Glomerular visceral epithelial cell (primary cell): ENCODE data around the gene FMNL3.
"Not testable (repeated sequence)": the region's sequence is repeated elsewhere in the genome, so short reads cannot be mapped to it uniquely, and the experiment has no call there.

Experiments used
- DNase-seq: peaks from one replicate; pipeline ENCODE4 v3.0.0-alpha.2; 2016; ENCODE audit errors: extremely low spot score

The FMNL3 gene

DNA sequence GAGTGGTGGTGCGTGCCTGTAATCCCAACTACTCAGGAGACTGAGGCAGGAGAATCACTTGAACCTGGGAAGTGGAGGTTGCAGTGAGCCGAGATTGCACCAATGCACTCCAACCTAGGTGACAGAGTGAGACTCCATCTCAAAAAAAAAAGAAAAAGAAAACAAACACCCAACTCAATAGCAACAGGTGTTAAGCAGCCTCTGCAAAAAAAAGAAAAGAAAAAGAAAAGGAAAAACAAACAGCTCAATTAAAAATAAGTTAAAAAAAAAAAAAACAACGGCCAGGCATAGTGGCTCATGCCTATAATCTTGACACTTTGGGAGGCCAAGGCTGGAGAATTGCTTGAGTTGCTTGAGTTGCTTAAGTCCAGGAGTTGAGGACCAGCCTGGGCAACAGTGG, 10.6 kb upstream of the FMNL3 start:
- not testable (repeated sequence) for DNase-seq

GRCh38 chr12:49716553-49716952, 9.3 kb upstream of the FMNL3 start:
- DNase-seq = no peak

DNA sequence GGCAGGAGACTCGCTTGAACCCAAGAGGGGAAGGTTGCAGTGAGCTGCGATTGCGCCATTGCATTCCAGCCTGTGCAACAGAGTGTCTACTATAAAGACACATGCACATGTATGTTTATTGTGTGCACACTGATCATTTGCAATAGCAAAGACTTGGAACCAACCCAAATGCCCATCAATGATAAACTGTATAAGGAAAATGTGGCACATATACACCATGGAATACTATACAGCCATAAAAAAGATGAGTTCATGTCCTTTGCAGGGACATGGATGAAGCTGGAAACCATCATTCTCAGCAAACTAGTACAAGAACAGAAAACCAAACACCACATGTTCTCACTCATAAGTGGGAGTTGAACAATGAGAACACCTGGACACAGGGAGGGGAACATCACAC, 6.7 kb upstream of the FMNL3 start:
- DNase-seq = not testable (repeated sequence)

- DNase-seq = no peak
These were observed 1.6 kb upstream of the FMNL3 start for GRCh38 chr12:49708851-49709250.

GRCh38 chr12:49707812-49708147, 575 bp upstream of the FMNL3 start:
- DNase-seq = no peak

- peak; percentile 43 for DNase-seq
These were observed 666 bp downstream of the FMNL3 start for GRCh38 chr12:49706351-49707127.

DNA sequence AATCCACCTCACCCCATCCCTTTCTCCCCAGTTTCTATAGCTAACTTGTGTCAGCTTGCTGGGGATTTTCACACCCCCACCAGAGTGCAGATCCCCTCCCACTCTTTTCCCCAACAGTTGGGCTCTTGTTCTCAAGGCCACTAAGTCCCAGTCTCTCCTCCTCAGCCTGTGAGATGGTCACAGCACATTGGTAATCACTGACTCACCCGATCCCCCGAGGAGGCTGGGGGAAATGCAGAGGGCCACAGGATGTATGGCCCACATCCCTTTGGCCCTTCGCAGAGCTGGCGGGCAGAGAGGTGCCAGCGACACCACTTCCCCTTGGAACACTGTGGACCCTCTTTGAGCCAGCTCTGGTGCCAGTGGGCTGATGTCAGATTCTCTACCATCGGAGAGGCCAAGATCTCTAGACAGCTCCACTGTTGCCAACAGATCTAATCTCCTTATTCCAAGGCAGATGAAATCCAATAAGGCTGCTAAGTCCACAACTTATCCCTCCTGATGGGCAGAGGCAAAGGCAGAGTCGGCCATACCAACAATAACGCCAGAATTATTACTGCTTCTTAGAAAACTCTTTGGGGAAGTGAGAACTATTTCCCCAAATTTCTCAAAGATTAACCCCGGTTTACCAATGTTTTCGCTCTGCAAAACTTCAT, 1.6 kb downstream of the FMNL3 start:
- peak; percentile 79 for DNase-seq

- DNase-seq = peak; percentile 78
These were observed 3.5 kb downstream of the FMNL3 start for GRCh38 chr12:49703647-49704137.

- no peak for DNase-seq
These were observed 4.5 kb downstream of the FMNL3 start for GRCh38 chr12:49702676-49703215.

- DNase-seq = no peak
These were observed 5.2 kb downstream of the FMNL3 start for GRCh38 chr12:49702009-49702408.

GRCh38 chr12:49698619-49699545, 8.3 kb downstream of the FMNL3 start:
- peak; percentile 82 for DNase-seq

- no peak for DNase-seq
These were observed 9.4 kb downstream of the FMNL3 start for GRCh38 chr12:49697808-49698207.

DNA sequence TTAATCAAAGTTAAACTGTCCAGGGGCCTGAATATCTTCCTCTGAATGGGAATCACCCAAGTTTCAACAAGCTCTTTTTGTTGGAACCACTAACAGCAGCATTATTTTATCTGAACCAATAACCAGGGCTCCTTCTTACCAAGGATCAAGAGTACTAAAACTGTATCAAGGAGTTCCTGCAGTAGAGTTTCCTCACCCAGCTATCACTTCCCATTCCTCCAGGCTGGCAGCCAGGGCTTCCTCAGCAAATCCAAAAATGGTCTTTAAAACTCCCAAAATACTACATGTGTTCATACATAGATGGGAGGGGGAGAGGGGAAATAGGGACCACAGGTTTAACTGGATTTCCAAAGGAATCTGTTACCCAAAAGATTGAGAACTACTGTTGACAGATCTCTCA, 10.5 kb downstream of the FMNL3 start:
- DNase-seq = no peak

DNA sequence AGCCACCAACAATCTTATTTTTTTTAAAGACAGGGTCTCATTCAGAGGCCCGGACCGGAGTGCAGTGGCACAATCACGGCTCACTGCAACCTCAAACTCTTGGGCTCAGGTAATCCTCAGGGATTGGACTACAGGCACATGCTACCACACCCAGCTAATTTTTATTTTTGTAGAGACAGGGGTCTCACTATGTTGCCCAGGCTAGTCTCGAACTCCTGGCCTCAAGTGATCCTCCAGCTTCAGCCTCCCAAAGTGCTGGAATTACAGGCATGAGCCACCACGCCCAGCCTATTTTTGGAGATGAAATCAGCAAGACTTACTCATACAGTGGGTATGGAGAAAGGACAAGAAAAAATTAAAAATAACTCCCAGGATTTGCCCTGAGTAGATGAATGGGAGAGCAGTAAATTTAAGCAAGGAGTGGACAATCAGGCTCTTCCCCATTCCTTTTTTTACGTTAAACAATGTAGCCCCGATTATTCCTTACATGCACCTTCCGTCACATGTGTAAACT, 13.2 kb downstream of the FMNL3 start:
- no peak for DNase-seq

DNA sequence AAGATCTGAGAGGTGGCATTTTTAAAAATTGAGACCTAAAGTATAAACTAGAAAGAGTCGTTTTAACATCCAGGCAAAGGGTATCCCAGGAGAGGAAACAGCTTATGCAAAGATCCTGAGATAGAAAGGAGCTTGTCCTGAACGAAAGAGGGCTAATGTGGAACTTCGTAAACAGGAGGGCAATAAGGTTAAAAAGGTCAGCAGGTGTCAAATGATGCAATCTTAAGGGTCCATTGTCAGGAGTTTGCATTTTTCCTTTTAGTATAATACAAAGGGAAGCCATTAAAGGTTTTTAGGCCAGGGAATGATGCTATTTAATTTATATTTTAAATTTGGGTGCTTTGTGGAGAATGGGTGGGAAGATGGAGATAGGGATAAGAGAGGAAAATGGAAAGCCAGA, 14.4 kb downstream of the FMNL3 start:
- no peak for DNase-seq

- no peak for DNase-seq
These were observed 17.4 kb downstream of the FMNL3 start for GRCh38 chr12:49689785-49690184.

DNA sequence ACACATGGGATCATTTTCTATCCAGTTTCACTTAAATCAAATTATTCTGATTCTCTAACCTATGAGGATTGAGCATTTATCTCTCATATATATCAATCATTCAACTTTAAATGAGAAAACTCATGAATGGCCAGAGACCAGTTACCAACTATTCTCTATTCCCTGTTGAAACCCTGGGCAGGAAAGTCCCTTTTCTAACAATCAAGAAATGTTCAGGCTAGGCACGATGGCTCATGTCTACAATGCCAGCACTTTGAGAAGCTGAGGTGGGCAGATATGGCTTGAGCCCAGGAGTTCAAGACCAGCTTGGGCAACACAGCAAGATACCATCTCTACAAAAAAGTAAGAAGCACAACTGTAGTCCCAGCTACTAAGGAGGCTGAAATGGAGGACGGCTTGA, 18.0 kb downstream of the FMNL3 start:
- DNase-seq = no peak

DNA sequence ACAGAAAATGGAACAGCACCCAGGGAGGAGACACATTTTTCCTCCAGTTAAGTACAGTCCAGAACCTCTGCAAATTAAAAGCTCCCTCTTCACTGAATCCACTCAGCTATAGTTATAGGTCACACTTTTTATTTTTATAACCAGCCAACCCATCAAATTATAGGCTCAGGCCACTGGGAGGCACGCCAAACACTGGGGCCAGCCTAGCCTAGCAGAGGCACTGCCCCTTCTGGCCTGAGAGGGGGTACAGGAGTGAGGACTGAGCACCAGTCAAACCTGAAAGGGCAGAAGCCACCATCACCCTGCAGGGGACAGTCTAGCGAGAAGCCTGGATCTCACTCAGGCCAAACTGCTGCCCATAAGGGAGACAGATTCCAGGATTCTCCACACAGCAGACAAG, 19.3 kb downstream of the FMNL3 start:
- no peak for DNase-seq

GRCh38 chr12:49684310-49684854, 22.8 kb downstream of the FMNL3 start:
- no peak for DNase-seq

DNA sequence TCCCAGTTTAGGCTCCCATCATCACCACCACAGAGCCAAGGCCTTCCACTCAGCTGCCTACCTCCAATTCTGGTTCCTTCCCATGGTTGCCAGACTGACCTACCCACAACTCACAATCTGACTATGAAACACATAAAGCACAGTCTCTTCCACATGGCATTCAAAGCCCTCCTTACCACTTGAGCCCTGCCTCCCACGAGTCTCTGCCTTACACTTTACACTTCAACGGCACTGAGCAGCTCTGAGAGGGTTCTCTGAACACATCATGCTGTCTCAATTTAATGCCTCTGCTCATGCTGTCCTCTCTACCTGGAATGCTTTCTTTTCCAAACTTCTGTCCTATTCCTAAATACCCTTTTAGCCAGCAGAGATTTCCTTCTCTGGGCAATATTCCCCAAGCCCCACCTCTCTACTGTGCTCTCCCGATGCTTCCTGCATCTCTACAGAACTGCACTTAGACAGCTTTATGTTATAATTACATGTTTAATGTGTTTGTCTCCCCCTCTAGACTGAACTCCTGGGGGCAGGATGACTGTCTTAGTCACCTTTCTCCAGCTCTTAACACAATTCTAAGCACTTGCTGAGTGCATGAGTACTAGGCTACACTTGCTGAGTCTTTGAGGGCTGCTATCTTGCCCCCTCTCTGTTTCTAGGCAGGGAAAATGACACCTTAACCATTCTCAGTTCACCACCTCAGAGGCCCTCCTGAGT, 23.5 kb downstream of the FMNL3 start:
- no peak for DNase-seq

DNA sequence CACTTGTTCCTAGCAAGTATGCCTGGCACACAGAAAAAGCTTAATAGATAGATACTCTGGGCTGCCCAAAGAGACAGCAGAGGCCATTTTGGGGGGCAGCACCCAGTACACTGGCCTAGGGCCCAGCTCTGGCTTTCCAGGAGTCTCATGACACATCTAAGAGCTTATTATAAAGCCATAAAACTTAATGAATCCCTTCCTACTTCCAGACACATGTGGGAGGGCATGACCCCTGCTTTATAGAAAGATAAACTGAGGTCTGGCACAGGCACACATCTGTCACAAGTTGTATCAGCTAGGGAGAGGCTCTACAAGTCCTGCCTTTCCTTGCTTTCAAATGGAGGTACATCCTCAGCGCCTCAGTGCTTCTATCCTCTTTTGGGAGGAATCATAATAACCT, 27.1 kb downstream of the FMNL3 start:
- DNase-seq = no peak
